KMS-11 (cell line): ENCODE data around the gene C3orf70.
A peak's percentile ranks its signal among the peaks of the same experiment; 100 is the strongest.

Source experiments
- H2AFZ ChIP-seq: fragments of 200-600 bp; sonication (generic); 2 replicates; pipeline ENCODE4 v1.6.1; 2016; ENCODE audit warnings: antibody characterized with exemption, mixed run types, low read depth
- H3K27ac ChIP-seq: fragments of 200-600 bp; sonication (generic); 2 replicates; pipeline ENCODE4 v1.6.1; 2016; ENCODE audit warnings: mild to moderate bottlenecking, mixed run types
- H3K27me3 ChIP-seq: fragments of 200-600 bp; sonication (generic); 2 replicates; pipeline ENCODE4 v1.6.1; 2017; ENCODE audit warnings: mild to moderate bottlenecking, low read depth, mixed run types, moderate library complexity; ENCODE audit not compliant: insufficient read depth
- H3K36me3 ChIP-seq: fragments of 200-600 bp; sonication (generic); 2 replicates; pipeline ENCODE4 v1.6.1; 2017; ENCODE audit warnings: mild to moderate bottlenecking, mixed run types; ENCODE audit not compliant: insufficient read depth
- H3K4me1 ChIP-seq: fragments of 200-600 bp; sonication (generic); 2 replicates; pipeline ENCODE4 v1.6.1; 2016; ENCODE audit warnings: mild to moderate bottlenecking, low read depth, mixed run types; ENCODE audit not compliant: poor library complexity, severe bottlenecking
- H3K4me2 ChIP-seq: fragments of 200-600 bp; sonication (generic); 2 replicates; pipeline ENCODE4 v1.7.0; 2016; ENCODE audit warnings: mild to moderate bottlenecking, mixed run types
- H3K4me3 ChIP-seq: fragments of 200-600 bp; sonication (generic); IDR thresholded peaks from 2 replicates; pipeline ENCODE4 v1.6.1; 2017; ENCODE audit warnings: low read depth, low read length, mixed read lengths; ENCODE audit not compliant: insufficient read depth
- H3K79me2 ChIP-seq: fragments of 200-600 bp; sonication (generic); 2 replicates; pipeline ENCODE4 v1.6.1; 2016; ENCODE audit warnings: low read depth, mixed run types; ENCODE audit not compliant: insufficient read depth
- H3K9ac ChIP-seq: fragments of 200-600 bp; sonication (generic); 2 replicates; pipeline ENCODE4 v1.6.1; 2016; ENCODE audit warnings: mild to moderate bottlenecking, mixed run types
- H4K20me1 ChIP-seq: fragments of 200-600 bp; sonication (generic); 2 replicates; pipeline ENCODE4 v1.6.1; 2016; ENCODE audit warnings: mild to moderate bottlenecking, mixed run types; ENCODE audit not compliant: insufficient read depth
- TF ChIP-seq, protein P1 (sequence below): fragments of 200-600 bp; sonication (generic); conservative IDR thresholded peaks from 2 replicates; pipeline ENCODE4 v1.6.1; 2017; ENCODE audit warnings: low read depth, mild to moderate bottlenecking, antibody characterized with exemption, low read length, moderate library complexity, mixed read lengths

C3orf70 gene, protein sequence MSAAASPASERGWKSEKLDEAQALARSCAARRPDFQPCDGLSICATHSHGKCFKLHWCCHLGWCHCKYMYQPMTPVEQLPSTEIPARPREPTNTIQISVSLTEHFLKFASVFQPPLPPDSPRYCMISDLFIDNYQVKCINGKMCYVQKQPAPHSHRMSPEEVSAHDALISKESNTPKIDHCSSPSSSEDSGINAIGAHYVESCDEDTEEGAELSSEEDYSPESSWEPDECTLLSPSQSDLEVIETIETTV

GRCh38 chr3:185152410-185153170, at the start of gene C3orf70:
C3orf70 (minus strand) TSS chr3:185153060; CDS start chr3:185152823, 237 bp downstream.
- TF ChIP-seq, protein P1, sequence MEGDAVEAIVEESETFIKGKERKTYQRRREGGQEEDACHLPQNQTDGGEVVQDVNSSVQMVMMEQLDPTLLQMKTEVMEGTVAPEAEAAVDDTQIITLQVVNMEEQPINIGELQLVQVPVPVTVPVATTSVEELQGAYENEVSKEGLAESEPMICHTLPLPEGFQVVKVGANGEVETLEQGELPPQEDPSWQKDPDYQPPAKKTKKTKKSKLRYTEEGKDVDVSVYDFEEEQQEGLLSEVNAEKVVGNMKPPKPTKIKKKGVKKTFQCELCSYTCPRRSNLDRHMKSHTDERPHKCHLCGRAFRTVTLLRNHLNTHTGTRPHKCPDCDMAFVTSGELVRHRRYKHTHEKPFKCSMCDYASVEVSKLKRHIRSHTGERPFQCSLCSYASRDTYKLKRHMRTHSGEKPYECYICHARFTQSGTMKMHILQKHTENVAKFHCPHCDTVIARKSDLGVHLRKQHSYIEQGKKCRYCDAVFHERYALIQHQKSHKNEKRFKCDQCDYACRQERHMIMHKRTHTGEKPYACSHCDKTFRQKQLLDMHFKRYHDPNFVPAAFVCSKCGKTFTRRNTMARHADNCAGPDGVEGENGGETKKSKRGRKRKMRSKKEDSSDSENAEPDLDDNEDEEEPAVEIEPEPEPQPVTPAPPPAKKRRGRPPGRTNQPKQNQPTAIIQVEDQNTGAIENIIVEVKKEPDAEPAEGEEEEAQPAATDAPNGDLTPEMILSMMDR: no peak
- Histone ChIP-seq H3K79me2 (no peaks in the 10 kb centered on the region), H4K20me1 (no peaks in the 10 kb centered on the region), H3K9ac (peak within 1 kb of the TSS; percentile 64), H3K27me3 (peaks cover 15% of the 10 kb centered on the region; the same call in 1 of the 2 replicates), H3K36me3 (no peaks in the 10 kb centered on the region), H3K4me1 (peaks cover 9% of the 10 kb centered on the region), H3K4me2 (peak within 1 kb of the TSS; percentile 71), H2AFZ (peak within 1 kb of the TSS; percentile 95), H3K27ac (peak within 1 kb of the TSS; percentile 28; the same call in 1 of the 2 replicates), H3K4me3 (peak within 1 kb of the TSS; percentile 86)

GRCh38 chr3:185200639-185201038, 47.8 kb upstream of the C3orf70 start:
- no peak overlapping the region for H3K9ac ChIP-seq
- H2AFZ ChIP-seq: no peak overlapping the region
- TF ChIP-seq, protein P1: no peak

GRCh38 chr3:185199671-185200070, 46.8 kb upstream of the C3orf70 start:
- TF ChIP-seq, protein P1: no peak

More at GRCh38 chr3:185200639-185201038, 47.8 kb upstream of the C3orf70 start:
- Histone ChIP-seq H3K4me3 (no peak overlapping the region), H3K27me3 (no peaks in the 10 kb centered on the region), H3K36me3 (no peaks in the 10 kb centered on the region), H4K20me1 (no peaks in the 10 kb centered on the region), H3K4me1 (no peaks in the 10 kb centered on the region), H3K79me2 (no peaks in the 10 kb centered on the region), H3K27ac (no peak overlapping the region), H3K4me2 (no peak overlapping the region)

GRCh38 chr3:185199206-185199605, 46.3 kb upstream of the C3orf70 start:
- no peak overlapping the region for H3K27ac ChIP-seq
- no peak overlapping the region for H2AFZ ChIP-seq
- no peaks in the 10 kb centered on the region for H3K4me1 ChIP-seq
- H3K36me3 ChIP-seq: no peaks in the 10 kb centered on the region
- H3K79me2 ChIP-seq: no peaks in the 10 kb centered on the region
- no peak overlapping the region for H3K4me2 ChIP-seq
- H3K27me3 ChIP-seq: no peaks in the 10 kb centered on the region
- H3K9ac ChIP-seq: no peak overlapping the region
- TF ChIP-seq, protein P1: no peak
- no peak overlapping the region for H3K4me3 ChIP-seq
- no peaks in the 10 kb centered on the region for H4K20me1 ChIP-seq

More at GRCh38 chr3:185199671-185200070, 46.8 kb upstream of the C3orf70 start:
- H3K9ac ChIP-seq: no peak overlapping the region
- H3K4me1 ChIP-seq: no peaks in the 10 kb centered on the region
- no peak overlapping the region for H3K4me2 ChIP-seq
- no peaks in the 10 kb centered on the region for H3K36me3 ChIP-seq
- no peak overlapping the region for H3K27ac ChIP-seq
- H3K4me3 ChIP-seq: no peak overlapping the region
- H3K79me2 ChIP-seq: no peaks in the 10 kb centered on the region
- no peaks in the 10 kb centered on the region for H3K27me3 ChIP-seq
- H4K20me1 ChIP-seq: no peaks in the 10 kb centered on the region
- no peak overlapping the region for H2AFZ ChIP-seq
